ENCODE data around the gene SMIM11. TPM values are rescaled to one million over a fixed set of nuclear protein-coding genes. Genes with fewer than 3 reads are reported as not detected.
"Not testable (repeated sequence)": the region's sequence is repeated elsewhere in the genome, so short reads cannot be mapped to it uniquely, and the experiment has no call there.

SMIM11 gene, protein sequence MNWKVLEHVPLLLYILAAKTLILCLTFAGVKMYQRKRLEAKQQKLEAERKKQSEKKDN
- 10 to 100 TPM in 1 of 4 donors, 1 to 10 TPM in 1, under 1 TPM in 2; 0.49 to 11.9 (median 4.0) TPM for total RNA-seq

- WGBS, 2 donors, result no CpG with 5 or more reads among the region's 49 CpGs
- DNase-seq; H3K9me3 ChIP-seq; H3K27me3 ChIP-seq; H3K4me1 ChIP-seq; H3K4me3 ChIP-seq; intact Hi-C loops (cut with DNase I); H3K36me3 ChIP-seq; H3K27ac ChIP-seq: not testable (repeated sequence)
Measured at GRCh38 chr21:34374940-34375618, at the start of gene SMIM11. TSS of gene SMIM11 (plus strand) at chr21:34375507. CDS start at chr21:34379505, 3,998 bp downstream.

DNA sequence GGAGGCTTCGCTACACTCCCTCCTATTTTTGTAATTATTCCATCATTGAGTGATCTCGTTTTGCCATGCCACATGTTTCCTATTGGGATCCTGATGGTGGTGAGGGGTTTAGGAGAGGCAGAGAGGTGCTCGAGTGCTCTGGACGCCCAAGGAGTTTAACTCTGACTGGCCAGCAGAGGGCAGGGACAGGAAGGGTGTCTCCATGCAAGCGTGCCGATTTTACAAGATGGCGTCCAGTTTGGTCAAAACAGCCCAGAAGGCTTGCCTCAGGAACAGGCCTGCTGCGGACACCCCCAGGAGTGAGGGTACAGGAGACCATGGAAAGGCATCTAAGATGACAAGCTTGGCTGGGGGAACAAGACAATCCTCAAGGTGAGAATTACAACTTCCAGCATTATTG lies 45.3 kb upstream of the SMIM11 start:
- Histone ChIP-seq H3K27me3 (no peaks in the 10 kb centered on the region), H3K4me1 (no peaks in the 10 kb centered on the region), H3K4me3 (no peak overlapping the region), H3K9me3 (no peaks in the 10 kb centered on the region), H3K27ac (no peak overlapping the region), H3K36me3 (no peaks in the 10 kb centered on the region)
- intact Hi-C loops (cut with DNase I), result no loop called here
- WGBS, 2 donors, result 90% methylated on average over 2 to 4 of the region's 8 CpGs
- TF ChIP-seq, protein P1, sequence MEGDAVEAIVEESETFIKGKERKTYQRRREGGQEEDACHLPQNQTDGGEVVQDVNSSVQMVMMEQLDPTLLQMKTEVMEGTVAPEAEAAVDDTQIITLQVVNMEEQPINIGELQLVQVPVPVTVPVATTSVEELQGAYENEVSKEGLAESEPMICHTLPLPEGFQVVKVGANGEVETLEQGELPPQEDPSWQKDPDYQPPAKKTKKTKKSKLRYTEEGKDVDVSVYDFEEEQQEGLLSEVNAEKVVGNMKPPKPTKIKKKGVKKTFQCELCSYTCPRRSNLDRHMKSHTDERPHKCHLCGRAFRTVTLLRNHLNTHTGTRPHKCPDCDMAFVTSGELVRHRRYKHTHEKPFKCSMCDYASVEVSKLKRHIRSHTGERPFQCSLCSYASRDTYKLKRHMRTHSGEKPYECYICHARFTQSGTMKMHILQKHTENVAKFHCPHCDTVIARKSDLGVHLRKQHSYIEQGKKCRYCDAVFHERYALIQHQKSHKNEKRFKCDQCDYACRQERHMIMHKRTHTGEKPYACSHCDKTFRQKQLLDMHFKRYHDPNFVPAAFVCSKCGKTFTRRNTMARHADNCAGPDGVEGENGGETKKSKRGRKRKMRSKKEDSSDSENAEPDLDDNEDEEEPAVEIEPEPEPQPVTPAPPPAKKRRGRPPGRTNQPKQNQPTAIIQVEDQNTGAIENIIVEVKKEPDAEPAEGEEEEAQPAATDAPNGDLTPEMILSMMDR (IDR thresholded peaks at IDR 0.05), result no peak
- no peak for TF ChIP-seq POLR2A (IDR thresholded peaks at IDR 0.05)
- DNase-seq, result no peak

GRCh38 chr21:34331726-34332125 lies 43.6 kb upstream of the SMIM11 start:
- Histone ChIP-seq H3K27ac (no peak overlapping the region), H3K9me3 (no peaks in the 10 kb centered on the region), H3K27me3 (no peaks in the 10 kb centered on the region), H3K36me3 (no peaks in the 10 kb centered on the region), H3K4me3 (no peak overlapping the region), H3K4me1 (peaks cover 0 to 11% (median 0%) of the 10 kb centered on the region in 3 donors)
- intact Hi-C loops (cut with DNase I), result no loop called here
- TF ChIP-seq, protein P1 (IDR thresholded peaks at IDR 0.05), result no peak
- TF ChIP-seq POLR2A (IDR thresholded peaks at IDR 0.05), result no peak
- 74 to 79% methylated on average over 5 of the region's 5 CpGs for WGBS, 2 donors
- DNase-seq, result no peak

GRCh38 chr21:34332347-34332746 lies 43.0 kb upstream of the SMIM11 start:
- WGBS, 2 donors, result 94 to 96% methylated on average over 5 of the region's 6 CpGs
- Histone ChIP-seq H3K36me3 (no peaks in the 10 kb centered on the region), H3K4me3 (no peak overlapping the region), H3K4me1 (peaks cover 0 to 17% (median 0%) of the 10 kb centered on the region in 3 donors), H3K9me3 (no peaks in the 10 kb centered on the region), H3K27ac (no peak overlapping the region), H3K27me3 (no peaks in the 10 kb centered on the region)
- intact Hi-C loops (cut with DNase I), result no loop called here
- TF ChIP-seq, protein P1 (IDR thresholded peaks at IDR 0.05), result no peak
- TF ChIP-seq POLR2A (IDR thresholded peaks at IDR 0.05), result no peak
- no peak for DNase-seq

- no peak overlapping the region for H3K4me3 ChIP-seq
- H3K9me3 ChIP-seq, result no peaks in the 10 kb centered on the region
- TF ChIP-seq, protein P1 (IDR thresholded peaks at IDR 0.05), result no peak
- no peak for TF ChIP-seq POLR2A (IDR thresholded peaks at IDR 0.05)
- no peak overlapping the region for H3K27ac ChIP-seq
- DNase-seq, result no peak
- WGBS, 2 donors, result 86 to 87% methylated on average over 8 to 13 of the region's 13 CpGs
- peaks cover 0 to 6% (median 0%) of the 10 kb centered on the region in 4 donors for H3K27me3 ChIP-seq
- H3K4me1 ChIP-seq, result peaks cover 0 to 26% (median 5%) of the 10 kb centered on the region in 3 donors
- intact Hi-C loops (cut with DNase I), result no loop called here
- H3K36me3 ChIP-seq, result no peaks in the 10 kb centered on the region
Measured at GRCh38 chr21:34333121-34333739, 42.1 kb upstream of the SMIM11 start.

Data from esophagus squamous epithelium (tissue), 5 donors.